HepG2 (cell line): ENCODE measurements around the gene VAC14. TPM values are rescaled to one million over a fixed set of nuclear protein-coding genes. Genes with fewer than 3 reads are reported as not detected.

Source experiments
- BHLHE40 ChIP-seq: IDR thresholded peaks from 2 replicates; pipeline ENCODE4 v1.6.1; 2011; ENCODE audit warnings: low read length, improper control_type of control experiment
- CSRNP1 ChIP-seq: sonication (generic); formaldehyde crosslinking; IDR thresholded peaks from 2 replicates; pipeline ENCODE4 v1.8.1; 2023; ENCODE audit warnings: mild to moderate bottlenecking, missing genetic modification reagents
- HOXD1 ChIP-seq: sonication (generic); formaldehyde crosslinking; IDR thresholded peaks from 2 replicates; pipeline ENCODE4 v1.5.0; 2020; ENCODE audit warnings: missing genetic modification reagents
- JUND ChIP-seq: sonication (generic); formaldehyde crosslinking; IDR thresholded peaks from 2 replicates; pipeline ENCODE4 v1.8.0; 2022; ENCODE audit warnings: mild to moderate bottlenecking, missing genetic modification reagents
- MAF1 ChIP-seq: sonication (generic); formaldehyde crosslinking; IDR thresholded peaks from 2 replicates; pipeline ENCODE4 v1.5.0; 2020; ENCODE audit warnings: missing genetic modification reagents, borderline replicate concordance
- MNT ChIP-seq: fragments of 450-650 bp; IDR thresholded peaks from 2 replicates; pipeline ENCODE4 v1.6.1; 2016
- NKX3-1 ChIP-seq: sonication (generic); formaldehyde crosslinking; IDR thresholded peaks from 2 replicates; pipeline ENCODE4 v1.5.0; 2020; ENCODE audit warnings: missing genetic modification reagents
- SNAI1 ChIP-seq: sonication (generic); formaldehyde crosslinking; IDR thresholded peaks from 2 replicates; pipeline ENCODE4 v1.5.0; 2020; ENCODE audit warnings: mild to moderate bottlenecking, missing genetic modification reagents, borderline replicate concordance
- USF2 ChIP-seq, 2 experiments: sonication (generic) in 1 of 2; formaldehyde crosslinking in 1 of 2; IDR thresholded peaks; 2 replicates each; pipeline versions ENCODE4 v1.5.1 to v1.6.1; 2011 to 2020; ENCODE audit warnings: borderline replicate concordance in 1 of 2, low read depth in 1 of 2, low read length in 1 of 2, mild to moderate bottlenecking in 1 of 2, missing genetic modification reagents in 1 of 2, moderate library complexity in 1 of 2
- ZBTB46 ChIP-seq: sonication (generic); formaldehyde crosslinking; IDR thresholded peaks from 2 replicates; pipeline ENCODE4 v1.4.0; 2020; ENCODE audit warnings: mild to moderate bottlenecking, missing genetic modification reagents, borderline replicate concordance
- ZFP1 ChIP-seq: IDR thresholded peaks from 2 replicates; pipeline ENCODE4 v1.6.1; 2016
- ZHX1 ChIP-seq: sonication (generic); formaldehyde crosslinking; IDR thresholded peaks from 2 replicates; pipeline ENCODE4 v1.8.1; 2022; ENCODE audit warnings: low read depth, mild to moderate bottlenecking, missing genetic modification reagents
- ZNF121 ChIP-seq: sonication (generic); formaldehyde crosslinking; IDR thresholded peaks from 2 replicates; pipeline ENCODE4 v1.5.0; 2020; ENCODE audit warnings: mild to moderate bottlenecking, missing genetic modification reagents
- ZNF382 ChIP-seq: sonication (generic); formaldehyde crosslinking; IDR thresholded peaks from 2 replicates; pipeline ENCODE4 v1.5.0; 2020; ENCODE audit warnings: missing genetic modification reagents, mild to moderate bottlenecking, borderline replicate concordance
- ZNF484 ChIP-seq: sonication (generic); formaldehyde crosslinking; IDR thresholded peaks from 2 replicates; pipeline ENCODE4 v1.5.1; 2020; ENCODE audit warnings: mild to moderate bottlenecking, low read depth, missing genetic modification reagents, borderline replicate concordance
- polyA plus RNA-seq, 8 experiments: library from polyadenylated mRNA; depleted of rRNA in 3 of 8; stranded (reverse) in 7 of 8; unstranded in 1 of 8; fragments of >200 nt; fragmentation: Illumina TruSeq in 4 of 8; extraction: Trizol in 4 of 8; gene quantifications; 2 replicates each; pipeline versions ENCODE4 v1.2.1 to v1.2.3, GENCODE V29; 2011 to 2016; ENCODE audit warnings: low read depth in 4 of 8, missing spikeins in 1 of 8, mixed read lengths in 1 of 8; ENCODE audit not compliant: insufficient read depth in 1 of 8
- total RNA-seq, 5 experiments: library from RNA; depleted of rRNA; stranded (reverse); fragments of >200 nt; fragmentation: Illumina TruSeq; extraction: Trizol; gene quantifications; 2 replicates each; pipeline ENCODE4 v1.2.3, GENCODE V29; 2016; ENCODE audit warnings: low read depth in 1 of 5
- TF ChIP-seq, protein P1 (sequence below): sonication (generic); formaldehyde crosslinking; IDR thresholded peaks from 2 replicates; pipeline ENCODE4 v1.4.0; 2020; ENCODE audit warnings: low read depth, mild to moderate bottlenecking, missing genetic modification reagents

VAC14 gene
- total and polyA plus RNA-seq, 2 of the 13 experiments (the other 11 are each of a cell fraction or from before 2014, with no cell fraction given), result 23.5 to 24.6 TPM

DNA sequence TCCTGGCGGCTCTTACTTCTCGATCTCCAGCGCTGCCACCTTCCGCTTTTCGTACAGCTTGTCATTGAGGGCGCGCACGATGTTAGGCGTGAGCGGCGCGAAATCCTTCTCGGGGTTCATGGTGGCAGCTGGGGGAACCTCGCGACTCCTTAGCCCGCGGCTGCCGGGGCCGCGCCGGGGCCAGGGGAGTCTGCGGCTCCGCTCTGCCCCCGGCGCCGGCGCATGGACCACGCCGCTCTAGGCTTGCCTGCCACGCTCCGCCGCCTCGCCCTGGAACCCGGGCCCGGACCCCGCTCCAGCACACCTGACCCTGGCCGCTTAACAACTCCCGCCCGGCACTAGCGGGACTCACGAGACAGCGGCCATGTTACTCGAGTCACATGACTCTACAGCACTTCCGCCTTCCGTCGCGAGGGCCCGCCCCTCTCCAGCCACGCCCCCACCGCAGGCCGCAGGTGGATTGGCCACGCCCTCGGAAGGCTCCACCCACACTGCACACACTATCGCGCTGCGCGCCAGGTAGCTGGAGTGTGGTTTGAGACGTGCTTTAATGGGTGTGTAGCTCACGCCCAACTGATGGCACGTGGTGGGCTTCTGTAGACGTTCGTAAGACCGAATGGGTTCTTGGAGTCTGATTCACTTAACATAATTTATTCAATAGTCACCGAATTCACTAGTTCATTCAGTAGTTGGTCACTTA lies at the start of gene VAC14 (continued):
- TF ChIP-seq ZFP1 (CRISPR knock-in tag) (no peak), NKX3-1 (no peak; the same call in 1 of the 2 replicates), MAF1 (no peak), ZNF484 (CRISPR knock-in tag) (no peak), CSRNP1 (CRISPR knock-in tag) (peak; percentile 76; the same call in 1 of the 2 replicates), MNT (peak; percentile 80), BHLHE40 (peak; percentile 94), JUND (CRISPR knock-in tag) (peak; percentile 47; the same call in 1 of the 2 replicates), HOXD1 (CRISPR knock-in tag) (peak; percentile 70), SNAI1 (peak; percentile 57; the same call in 1 of the 2 replicates), ZHX1 (no peak), ZNF382 (CRISPR knock-in tag) (no peak), ZNF121 (no peak), USF2 (IDR thresholded peaks at IDR 0.05; ENCODE audit: low read depth, low read length) (peak; percentile 87), USF2 (CRISPR knock-in tag; IDR thresholded peaks at IDR 0.05; ENCODE audit: borderline replicate concordance) (peak; percentile 96; the same call in 1 of the 2 replicates), ZBTB46 (CRISPR knock-in tag) (no peak)
- TF ChIP-seq, protein P1, sequence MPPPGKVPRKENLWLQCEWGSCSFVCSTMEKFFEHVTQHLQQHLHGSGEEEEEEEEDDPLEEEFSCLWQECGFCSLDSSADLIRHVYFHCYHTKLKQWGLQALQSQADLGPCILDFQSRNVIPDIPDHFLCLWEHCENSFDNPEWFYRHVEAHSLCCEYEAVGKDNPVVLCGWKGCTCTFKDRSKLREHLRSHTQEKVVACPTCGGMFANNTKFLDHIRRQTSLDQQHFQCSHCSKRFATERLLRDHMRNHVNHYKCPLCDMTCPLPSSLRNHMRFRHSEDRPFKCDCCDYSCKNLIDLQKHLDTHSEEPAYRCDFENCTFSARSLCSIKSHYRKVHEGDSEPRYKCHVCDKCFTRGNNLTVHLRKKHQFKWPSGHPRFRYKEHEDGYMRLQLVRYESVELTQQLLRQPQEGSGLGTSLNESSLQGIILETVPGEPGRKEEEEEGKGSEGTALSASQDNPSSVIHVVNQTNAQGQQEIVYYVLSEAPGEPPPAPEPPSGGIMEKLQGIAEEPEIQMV (CRISPR knock-in tag), result no peak
